HEK293 (cell line): ENCODE results near the gene METTL2A.
"Not testable (repeated sequence)": the region's sequence is repeated elsewhere in the genome, so short reads cannot be mapped to it uniquely, and the experiment has no call there.

Experiments used
- CTCF ChIA-PET: fragments of 350-600 bp; formaldehyde crosslinking; extraction: SDS; loops from one replicate; lab custom pipeline; 2021; ENCODE audit warnings: antibody characterized with exemption; lab: Yijun Ruan, JAX
- POLR2A ChIA-PET: fragments of 300-600 bp; formaldehyde crosslinking; extraction: SDS; loops from one replicate; lab custom pipeline; 2020; ENCODE audit warnings: antibody characterized with exemption, inconsistent platforms; lab: Yijun Ruan, JAX
- H3K27ac ChIP-seq: fragments of 200-500 bp; sonication (Bioruptor generic); 2 replicates; pipeline ENCODE4 v1.5.1; 2014; ENCODE audit warnings: low read depth, low read length, control low read depth, inconsistent platforms; ENCODE audit errors: extremely low read depth
- H3K36me3 ChIP-seq, 2 experiments: fragments of 200-500 bp in 1 of 2; sonication (Bioruptor generic) in 1 of 2; 1 replicate in 1 of 2; 2 replicates in 1 of 2; pipeline ENCODE4 v1.5.1; 2014 to 2017; ENCODE audit warnings: inconsistent platforms in 2 of 2, low read length in 2 of 2; ENCODE audit not compliant: control insufficient read depth in 2 of 2, insufficient read depth in 1 of 2
- H3K4me1 ChIP-seq: fragments of 200-500 bp; sonication (Bioruptor generic); 2 replicates; pipeline ENCODE4 v1.5.1; 2014; ENCODE audit warnings: mild to moderate bottlenecking, low read length, inconsistent platforms; ENCODE audit not compliant: control insufficient read depth, insufficient read depth
- H3K4me3 ChIP-seq: 2 replicates; pipeline ENCODE4 v1.5.1; 2011; ENCODE audit warnings: low read depth, mild to moderate bottlenecking, control low read depth, low read length, moderate library complexity
- H3K9me3 ChIP-seq: fragments of 200-500 bp; sonication (Bioruptor generic); 2 replicates; pipeline ENCODE4 v1.5.1; 2014; ENCODE audit warnings: low read depth, low read length, inconsistent platforms; ENCODE audit not compliant: control insufficient read depth, insufficient read depth
- EGR2 ChIP-seq: fragments of 450-650 bp; formaldehyde crosslinking; IDR thresholded peaks from 2 replicates; pipeline ENCODE4 v1.5.1; 2016; ENCODE audit warnings: low read depth, missing biosample characterization, missing genetic modification characterization
- KLF9 ChIP-seq: fragments of 450-650 bp; formaldehyde crosslinking; IDR thresholded peaks from 2 replicates; pipeline ENCODE4 v1.5.1; 2016; ENCODE audit warnings: missing biosample characterization, missing genetic modification characterization, low read depth
- YY1 ChIP-seq: fragments of 450-650 bp; formaldehyde crosslinking; IDR thresholded peaks from 2 replicates; pipeline ENCODE4 v1.5.1; 2018; ENCODE audit warnings: missing biosample characterization, missing genetic modification characterization
- ZBTB20 ChIP-seq: fragments of 450-650 bp; formaldehyde crosslinking; IDR thresholded peaks from 2 replicates; pipeline ENCODE4 v1.5.1; 2016; ENCODE audit warnings: missing biosample characterization, missing genetic modification characterization
- ZFP37 ChIP-seq: fragments of 450-650 bp; formaldehyde crosslinking; IDR thresholded peaks from 2 replicates; pipeline ENCODE4 v1.5.1; 2016; ENCODE audit warnings: missing biosample characterization, missing genetic modification characterization
- ZNF175 ChIP-seq: fragments of 450-650 bp; formaldehyde crosslinking; IDR thresholded peaks from 2 replicates; pipeline ENCODE4 v1.5.1; 2016; ENCODE audit warnings: missing biosample characterization, missing genetic modification characterization
- ZNF214 ChIP-seq: fragments of 450-650 bp; formaldehyde crosslinking; IDR thresholded peaks from 2 replicates; pipeline ENCODE4 v1.5.1; 2017; ENCODE audit warnings: missing biosample characterization, mild to moderate bottlenecking, missing genetic modification characterization, borderline replicate concordance
- ZNF248 ChIP-seq: fragments of 450-650 bp; formaldehyde crosslinking; IDR thresholded peaks from 2 replicates; pipeline ENCODE4 v1.5.1; 2017; ENCODE audit warnings: missing biosample characterization, missing genetic modification characterization
- ZNF341 ChIP-seq: fragments of 450-650 bp; formaldehyde crosslinking; IDR thresholded peaks from 2 replicates; pipeline ENCODE4; 2016; ENCODE audit warnings: low read depth, missing biosample characterization, missing genetic modification characterization
- ZNF354C ChIP-seq: fragments of 450-650 bp; formaldehyde crosslinking; IDR thresholded peaks from 2 replicates; pipeline ENCODE4 v1.5.1; 2016; ENCODE audit warnings: missing biosample characterization, missing genetic modification characterization, low read depth, borderline replicate concordance
- ZNF404 ChIP-seq: fragments of 450-650 bp; formaldehyde crosslinking; IDR thresholded peaks from 2 replicates; pipeline ENCODE4 v1.5.1; 2017; ENCODE audit warnings: missing biosample characterization, missing genetic modification characterization
- ZNF529 ChIP-seq: fragments of 450-650 bp; formaldehyde crosslinking; IDR thresholded peaks from 2 replicates; pipeline ENCODE4 v1.5.1; 2017; ENCODE audit warnings: missing genetic modification characterization, missing biosample characterization; ENCODE audit not compliant: insufficient replicate concordance
- ZNF549 ChIP-seq: fragments of 450-650 bp; IDR thresholded peaks from 2 replicates; pipeline ENCODE4 v1.5.1; 2018; ENCODE audit warnings: missing biosample characterization, missing genetic modification characterization, mild to moderate bottlenecking, inconsistent platforms, moderate library complexity
- ZNF843 ChIP-seq: fragments of 450-650 bp; formaldehyde crosslinking; IDR thresholded peaks from 2 replicates; pipeline ENCODE4 v1.5.1; 2016; ENCODE audit warnings: missing biosample characterization, missing genetic modification characterization
- TF ChIP-seq, protein P1 (sequence below): fragments of 450-650 bp; formaldehyde crosslinking; IDR thresholded peaks from 2 replicates; pipeline ENCODE4 v1.5.1; 2016; ENCODE audit warnings: missing biosample characterization, missing genetic modification characterization
- TF ChIP-seq, protein P2 (sequence below): fragments of 450-650 bp; formaldehyde crosslinking; IDR thresholded peaks from 2 replicates; pipeline ENCODE4 v1.5.1; 2016; ENCODE audit warnings: missing biosample characterization, missing genetic modification characterization

The METTL2A gene

DNA sequence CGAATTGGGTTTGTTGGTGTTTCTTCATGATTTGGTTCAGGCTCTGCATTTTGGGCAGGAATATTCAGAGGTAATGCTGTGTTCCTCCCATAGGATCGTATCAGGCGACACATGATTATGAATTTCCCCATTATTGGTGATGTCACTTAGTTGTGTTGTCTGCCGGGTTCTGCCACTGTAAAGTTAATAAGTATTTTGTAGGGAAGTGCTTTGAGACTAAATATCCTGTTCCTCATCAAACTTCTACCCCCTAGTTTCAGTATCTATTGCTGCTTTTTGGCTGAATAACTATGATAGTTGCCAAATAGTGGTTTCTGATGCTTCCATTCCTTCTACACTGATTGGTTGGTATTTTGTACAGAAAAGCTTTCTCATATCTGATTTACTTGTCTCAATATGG is 28.5 kb downstream of the METTL2A start:
- H3K36me3 ChIP-seq = peaks cover 7 to 20% of the 10 kb centered on the region in 2 experiments
- POLR2A ChIA-PET, CTCF ChIA-PET, H3K9me3 ChIP-seq, H3K4me3 ChIP-seq, H3K4me1 ChIP-seq, H3K27ac ChIP-seq: not testable (repeated sequence)

DNA sequence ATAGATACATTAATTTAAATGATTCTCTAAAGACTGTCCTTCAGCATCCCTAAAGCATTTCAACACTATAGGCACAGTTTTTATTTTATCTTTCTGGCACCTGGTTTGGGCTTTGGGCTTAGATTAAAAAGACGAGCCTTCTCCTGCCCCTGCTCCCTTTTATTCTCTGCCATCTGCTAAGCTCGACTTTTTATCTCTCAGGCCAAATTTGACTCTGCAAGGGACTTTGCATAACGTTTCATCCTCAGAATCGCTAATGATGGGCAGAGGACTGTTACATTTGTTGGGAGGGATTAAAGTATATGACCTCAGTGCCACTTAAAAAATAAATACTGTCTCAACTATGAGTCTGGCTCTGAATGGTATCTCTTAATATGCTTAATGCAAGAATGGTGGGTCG is 29.3 kb downstream of the METTL2A start:
- POLR2A ChIA-PET, H3K4me1 ChIP-seq, H3K4me3 ChIP-seq, H3K27ac ChIP-seq, H3K9me3 ChIP-seq, CTCF ChIA-PET: not testable (repeated sequence)
- peaks cover 3 to 12% of the 10 kb centered on the region in 2 experiments; a peak in 2 of 3 replicates for H3K36me3 ChIP-seq

DNA sequence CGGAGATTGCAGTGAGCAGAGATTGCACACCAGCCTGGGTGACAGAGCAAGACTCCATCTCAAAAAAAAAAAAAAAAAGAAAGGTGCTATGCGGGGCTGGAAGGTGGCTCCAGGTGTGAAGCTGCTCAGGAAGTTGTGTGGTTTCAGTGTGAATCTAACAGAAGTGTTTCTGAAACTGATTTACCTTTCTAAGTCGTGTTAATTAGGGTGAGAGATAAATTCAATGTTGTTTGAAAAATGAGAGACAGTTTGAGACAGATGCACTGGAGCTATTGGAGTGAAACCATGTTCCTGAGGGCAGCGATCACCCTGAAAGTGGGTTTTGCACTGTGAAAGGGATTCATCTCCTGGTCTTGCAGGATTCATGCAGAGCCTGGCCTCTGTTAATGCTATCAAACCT is 30.0 kb downstream of the METTL2A start:
- H3K9me3 ChIP-seq, H3K4me1 ChIP-seq, H3K4me3 ChIP-seq, CTCF ChIA-PET, H3K36me3 ChIP-seq, H3K27ac ChIP-seq, POLR2A ChIA-PET: not testable (repeated sequence)

DNA sequence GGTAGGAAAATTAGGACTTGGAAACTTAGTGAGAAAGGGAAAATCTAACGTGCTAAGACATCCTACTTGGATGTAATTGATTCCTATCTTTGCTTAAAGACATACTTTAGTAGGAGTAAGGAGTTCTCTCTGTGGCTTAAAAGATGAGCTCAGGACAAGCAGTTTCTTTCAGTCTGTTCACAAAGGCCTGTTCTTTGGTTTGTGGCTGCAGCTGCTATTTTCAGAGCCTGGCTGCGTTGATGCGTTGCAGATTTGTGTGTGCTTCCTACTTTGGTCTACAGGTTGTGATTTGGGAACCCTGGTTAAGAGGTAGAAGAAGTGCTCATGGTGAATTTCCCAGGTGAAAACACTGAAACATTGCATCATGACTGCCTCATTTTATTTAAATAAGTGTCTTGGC is 30.4 kb downstream of the METTL2A start:
- H3K4me3 ChIP-seq, CTCF ChIA-PET, H3K4me1 ChIP-seq: not testable (repeated sequence)

DNA sequence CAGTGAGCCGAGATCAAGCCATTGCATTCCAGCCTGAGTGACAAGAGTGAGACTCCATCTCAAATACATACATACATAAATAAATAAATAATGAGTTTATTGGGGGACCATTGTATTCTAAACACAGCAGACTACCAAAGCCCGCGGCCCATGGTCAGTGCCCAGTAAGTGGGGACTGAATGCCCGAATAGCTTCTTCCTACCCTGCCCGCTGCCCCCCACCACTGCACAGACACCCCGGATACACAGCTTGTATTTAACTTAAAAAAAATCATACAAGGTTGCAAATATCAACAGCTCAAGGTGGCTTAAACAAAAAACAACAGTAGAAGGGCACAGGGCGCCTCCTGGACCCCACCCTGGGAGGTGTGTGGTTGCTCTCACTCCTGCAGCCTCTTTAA is 32.3 kb downstream of the METTL2A start:
- ChIA-PET CTCF (no interaction called here), POLR2A (interaction anchor here (0.6 kb wide), 1 partner anchor 25 kb away, joined by 3 read pairs; no protein-coding TSS in a partner anchor)
- Histone ChIP-seq H3K9me3 (no peaks in the 10 kb centered on the region), H3K36me3 (no peaks in the 10 kb centered on the region; a peak in 1 of 3 replicates), H3K27ac (no peak overlapping the region), H3K4me1 (no peaks in the 10 kb centered on the region), H3K4me3 (no peak overlapping the region)
- TF ChIP-seq, protein P1, sequence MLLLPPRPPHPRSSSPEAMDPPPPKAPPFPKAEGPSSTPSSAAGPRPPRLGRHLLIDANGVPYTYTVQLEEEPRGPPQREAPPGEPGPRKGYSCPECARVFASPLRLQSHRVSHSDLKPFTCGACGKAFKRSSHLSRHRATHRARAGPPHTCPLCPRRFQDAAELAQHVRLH (tag by site-specific recombination) = no peak
- TF ChIP-seq ZNF354C (no peak), ZNF341 (tag by site-specific recombination) (no peak), EGR2 (tag by site-specific recombination) (no peak), ZNF843 (no peak), ZNF248 (tag by site-specific recombination) (no peak), ZFP37 (tag by site-specific recombination) (no peak), ZNF529 (tag by site-specific recombination) (no peak), ZNF549 (tag by site-specific recombination) (no peak), ZBTB20 (no peak), ZNF404 (tag by site-specific recombination) (no peak), ZNF175 (tag by site-specific recombination) (no peak), YY1 (no peak), ZNF214 (tag by site-specific recombination) (no peak), KLF9 (tag by site-specific recombination) (no peak)
- TF ChIP-seq, protein P2, sequence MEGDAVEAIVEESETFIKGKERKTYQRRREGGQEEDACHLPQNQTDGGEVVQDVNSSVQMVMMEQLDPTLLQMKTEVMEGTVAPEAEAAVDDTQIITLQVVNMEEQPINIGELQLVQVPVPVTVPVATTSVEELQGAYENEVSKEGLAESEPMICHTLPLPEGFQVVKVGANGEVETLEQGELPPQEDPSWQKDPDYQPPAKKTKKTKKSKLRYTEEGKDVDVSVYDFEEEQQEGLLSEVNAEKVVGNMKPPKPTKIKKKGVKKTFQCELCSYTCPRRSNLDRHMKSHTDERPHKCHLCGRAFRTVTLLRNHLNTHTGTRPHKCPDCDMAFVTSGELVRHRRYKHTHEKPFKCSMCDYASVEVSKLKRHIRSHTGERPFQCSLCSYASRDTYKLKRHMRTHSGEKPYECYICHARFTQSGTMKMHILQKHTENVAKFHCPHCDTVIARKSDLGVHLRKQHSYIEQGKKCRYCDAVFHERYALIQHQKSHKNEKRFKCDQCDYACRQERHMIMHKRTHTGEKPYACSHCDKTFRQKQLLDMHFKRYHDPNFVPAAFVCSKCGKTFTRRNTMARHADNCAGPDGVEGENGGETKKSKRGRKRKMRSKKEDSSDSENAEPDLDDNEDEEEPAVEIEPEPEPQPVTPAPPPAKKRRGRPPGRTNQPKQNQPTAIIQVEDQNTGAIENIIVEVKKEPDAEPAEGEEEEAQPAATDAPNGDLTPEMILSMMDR (tag by site-specific recombination) = no peak

More for the DNA sequence above, 30.4 kb downstream of the METTL2A start:
- POLR2A ChIA-PET, H3K27ac ChIP-seq, H3K9me3 ChIP-seq, H3K36me3 ChIP-seq: not testable (repeated sequence)

DNA sequence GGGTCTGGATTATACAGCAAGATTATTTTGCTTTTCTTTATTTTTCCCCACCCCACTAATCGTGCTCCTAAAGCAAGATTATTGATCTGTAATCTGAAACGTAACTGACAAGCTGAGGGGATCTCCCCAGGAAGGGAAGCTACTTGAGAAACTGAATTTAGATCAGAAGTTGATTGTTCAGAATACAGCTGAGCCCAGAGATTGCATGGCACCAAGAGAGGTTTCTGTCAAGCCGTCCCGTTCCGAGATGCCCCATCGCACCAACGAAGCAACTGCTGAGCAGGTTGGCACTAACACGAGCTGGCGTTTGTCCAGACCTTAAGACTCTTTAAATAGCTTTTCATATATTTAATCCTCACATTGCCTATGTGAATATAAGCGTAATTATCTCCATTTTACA is 34.8 kb downstream of the METTL2A start:
- POLR2A ChIA-PET, H3K9me3 ChIP-seq, H3K27ac ChIP-seq, H3K4me3 ChIP-seq, CTCF ChIA-PET, H3K4me1 ChIP-seq, H3K36me3 ChIP-seq: not testable (repeated sequence)

DNA sequence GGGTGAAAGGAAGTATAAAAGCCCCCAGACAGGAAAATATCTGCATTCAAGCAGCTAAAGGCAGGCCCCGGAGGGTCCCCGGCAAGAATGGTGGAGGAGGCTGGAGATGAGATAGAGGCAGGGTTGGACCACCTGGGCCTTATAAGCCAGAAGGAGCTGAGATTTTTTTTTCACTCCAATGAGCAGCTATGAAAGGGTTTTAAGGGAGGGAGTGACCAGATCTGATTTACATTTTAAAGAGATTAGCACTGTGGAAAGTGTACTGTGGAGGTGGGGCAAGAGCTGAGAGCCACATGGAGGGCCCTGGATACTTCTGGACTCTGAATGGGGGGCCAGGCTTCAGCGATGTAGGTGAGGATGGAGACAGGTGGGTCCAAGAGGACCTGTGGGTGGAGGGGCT is 40.7 kb downstream of the METTL2A start:
- H3K4me3 ChIP-seq, H3K9me3 ChIP-seq, POLR2A ChIA-PET, H3K27ac ChIP-seq, H3K4me1 ChIP-seq, H3K36me3 ChIP-seq: not testable (repeated sequence)
- CTCF ChIA-PET = interaction anchor here (0.7 kb wide), 1 partner anchor 11 kb away, joined by 3 read pairs; no protein-coding TSS in a partner anchor
